PC-3 (cell line): ENCODE measurements around the gene HECW1. TPM values are rescaled to one million over a fixed set of nuclear protein-coding genes. Genes with fewer than 3 reads are reported as not detected.
A peak's percentile ranks its signal among the peaks of the same experiment; 100 is the strongest.

Source experiments
- ATAC-seq: fragments of 200-7000 bp; cut with Tn5 transposase; 2 replicates; pipeline ENCODE4 v1.9.1; 2020; ENCODE audit warnings: mild to moderate bottlenecking, moderate library complexity
- BruUV-seq: library from RNA; stranded (reverse); fragments of 400-500 nt; replicated peaks from 2 replicates; lab custom pipeline; 2021; lab: Mats Ljungman, UMichigan
- CTCF ChIA-PET: fragments of 300-600 bp; sonication (Branson Sonifier 250); formaldehyde crosslinking; loops from one replicate; lab custom pipeline; 2022; ENCODE audit warnings: antibody characterized with exemption; lab: Charles Lee
- POLR2A ChIA-PET: fragments of 300-600 bp; sonication (Branson Sonifier 250); formaldehyde crosslinking; loops from one replicate; lab custom pipeline; 2022; ENCODE audit warnings: antibody characterized with exemption; ENCODE audit not compliant: unreplicated experiment; lab: Charles Lee
- DNase-seq: peaks from one replicate; pipeline ENCODE4 v3.0.0-alpha.2; 2015
- H2AFZ ChIP-seq: fragments of 300-600 bp; sonication (generic); 2 replicates; pipeline ENCODE4 v1.6.0; 2016; ENCODE audit warnings: antibody characterized with exemption, low read length
- H3F3A ChIP-seq: fragments of 300-600 bp; sonication (generic); one replicate; pipeline ENCODE4 v1.6.0; 2017; ENCODE audit warnings: antibody characterized with exemption, low read length, control low read depth, mild to moderate bottlenecking; ENCODE audit not compliant: unreplicated experiment
- H3K27ac ChIP-seq: fragments of 300-600 bp; sonication (generic); 2 replicates; pipeline ENCODE4 v1.5.1; 2016; ENCODE audit warnings: mild to moderate bottlenecking, low read length
- H3K27me3 ChIP-seq: fragments of 300-600 bp; sonication (generic); 2 replicates; pipeline ENCODE4 v1.6.1; 2016; ENCODE audit warnings: low read length, mixed read lengths
- H3K36me3 ChIP-seq: fragments of 300-600 bp; sonication (generic); 2 replicates; pipeline ENCODE4 v1.6.1; 2016; ENCODE audit warnings: low read depth, mixed run types, low read length, mixed read lengths
- H3K4me1 ChIP-seq: fragments of 300-600 bp; sonication (generic); 2 replicates; pipeline ENCODE4 v1.5.1; 2016; ENCODE audit warnings: low read length; ENCODE audit not compliant: insufficient read depth
- H3K4me2 ChIP-seq: fragments of 300-600 bp; sonication (generic); 2 replicates; pipeline ENCODE4 v1.6.0; 2016; ENCODE audit warnings: low read length
- H3K4me3 ChIP-seq: fragments of 300-600 bp; sonication (generic); 2 replicates; pipeline ENCODE4 v1.5.1; 2016; ENCODE audit warnings: mild to moderate bottlenecking, low read length, mixed read lengths
- H3K79me2 ChIP-seq: fragments of 300-600 bp; sonication (generic); 2 replicates; pipeline ENCODE4 v1.6.1; 2017; ENCODE audit warnings: low read length, mixed read lengths
- H3K9ac ChIP-seq: fragments of 300-600 bp; sonication (generic); 2 replicates; pipeline ENCODE4 v1.6.0; 2016; ENCODE audit warnings: mild to moderate bottlenecking, low read length
- H3K9me2 ChIP-seq: fragments of 300-600 bp; sonication (generic); replicated peaks from 2 replicates; pipeline ENCODE4 v1.6.1; 2016; ENCODE audit warnings: mixed run types, low read length, mixed read lengths
- H3K9me3 ChIP-seq: fragments of 300-600 bp; sonication (generic); 2 replicates; pipeline ENCODE4 v1.6.1; 2016; ENCODE audit warnings: low read length, mixed read lengths
- H4K20me1 ChIP-seq: fragments of 300-600 bp; sonication (generic); 2 replicates; pipeline ENCODE4 v1.6.1; 2016; ENCODE audit warnings: low read length, mixed read lengths
- EZH2 ChIP-seq: fragments of 300-600 bp; sonication (generic); IDR thresholded peaks from one replicate; pipeline ENCODE4 v1.6.1; 2017; ENCODE audit warnings: antibody characterized with exemption, mild to moderate bottlenecking, low read length; ENCODE audit not compliant: unreplicated experiment
- EZH2phosphoT487 ChIP-seq: fragments of 300-600 bp; sonication (generic); IDR thresholded peaks from 2 replicates; pipeline ENCODE4 v1.6.1; 2018; ENCODE audit warnings: mild to moderate bottlenecking, antibody characterized with exemption, low read length, borderline replicate concordance
- intact Hi-C: fragments of 100-400 bp; cut with micrococcal nuclease; formaldehyde crosslinking; loops from 2 replicates; pipeline ENCODE4 v1.9.0; 2023
- total RNA-seq: library from RNA; depleted of rRNA; stranded (reverse); fragments of >200 nt; gene quantifications from 2 replicates; pipeline ENCODE4 v1.2.3, GENCODE V29; 2014
- TF ChIP-seq, protein P1 (sequence below): fragments of 300-600 bp; sonication (generic); conservative IDR thresholded peaks from 2 replicates; pipeline ENCODE4 v1.5.1; 2017; ENCODE audit warnings: antibody characterized with exemption, low read depth, mild to moderate bottlenecking, low read length

Gene HECW1
- total RNA-seq, 1 experiment from 2014 or later = 3.0 TPM

DNA sequence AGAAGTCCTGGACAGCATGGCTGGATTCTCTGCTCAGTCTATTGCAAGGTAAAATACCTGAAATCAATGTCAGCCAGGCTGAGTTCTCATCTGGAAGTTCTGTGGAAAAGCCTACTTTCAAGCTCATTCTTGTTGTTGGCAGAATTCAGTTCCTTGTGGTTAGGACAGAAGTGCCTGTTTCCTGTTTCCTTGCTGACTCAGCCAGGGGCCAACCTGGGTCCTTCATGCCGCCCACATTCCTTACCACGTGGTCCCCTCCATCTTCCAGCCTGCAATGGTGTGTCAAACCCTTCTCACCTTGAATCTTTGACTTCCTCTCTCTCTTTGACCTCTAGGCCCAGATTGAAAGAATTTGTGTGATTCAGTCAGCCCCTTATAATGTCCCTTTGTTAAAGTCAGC is 273.4 kb downstream of the HECW1 start:
- no peaks in the 10 kb centered on the region for H3K27me3 ChIP-seq
- H3K4me1 ChIP-seq = peaks cover 6% of the 10 kb centered on the region; the same call in 1 of the 2 replicates
- H3K4me2 ChIP-seq = no peak overlapping the region; the same call in 1 of the 2 replicates
- ATAC-seq = peak; percentile 35; the same call in 1 of the 2 replicates
- H2AFZ ChIP-seq = peak overlapping the region; percentile 26; the same call in 1 of the 2 replicates
- H3K9me3 ChIP-seq = no peaks in the 10 kb centered on the region
- no peaks in the 10 kb centered on the region for H4K20me1 ChIP-seq
- CTCF ChIA-PET = no interaction called here
- H3F3A ChIP-seq = no peaks in the 10 kb centered on the region
- peak; percentile 38 for DNase-seq
- H3K36me3 ChIP-seq = no peaks in the 10 kb centered on the region
- POLR2A ChIA-PET = interaction anchor here (0.5 kb wide), 1 partner anchor 99 kb away, joined by 3 read pairs; no protein-coding TSS in a partner anchor
- no peak overlapping the region for H3K9ac ChIP-seq
- no peaks in the 10 kb centered on the region for H3K9me2 ChIP-seq
- TF ChIP-seq, protein P1, sequence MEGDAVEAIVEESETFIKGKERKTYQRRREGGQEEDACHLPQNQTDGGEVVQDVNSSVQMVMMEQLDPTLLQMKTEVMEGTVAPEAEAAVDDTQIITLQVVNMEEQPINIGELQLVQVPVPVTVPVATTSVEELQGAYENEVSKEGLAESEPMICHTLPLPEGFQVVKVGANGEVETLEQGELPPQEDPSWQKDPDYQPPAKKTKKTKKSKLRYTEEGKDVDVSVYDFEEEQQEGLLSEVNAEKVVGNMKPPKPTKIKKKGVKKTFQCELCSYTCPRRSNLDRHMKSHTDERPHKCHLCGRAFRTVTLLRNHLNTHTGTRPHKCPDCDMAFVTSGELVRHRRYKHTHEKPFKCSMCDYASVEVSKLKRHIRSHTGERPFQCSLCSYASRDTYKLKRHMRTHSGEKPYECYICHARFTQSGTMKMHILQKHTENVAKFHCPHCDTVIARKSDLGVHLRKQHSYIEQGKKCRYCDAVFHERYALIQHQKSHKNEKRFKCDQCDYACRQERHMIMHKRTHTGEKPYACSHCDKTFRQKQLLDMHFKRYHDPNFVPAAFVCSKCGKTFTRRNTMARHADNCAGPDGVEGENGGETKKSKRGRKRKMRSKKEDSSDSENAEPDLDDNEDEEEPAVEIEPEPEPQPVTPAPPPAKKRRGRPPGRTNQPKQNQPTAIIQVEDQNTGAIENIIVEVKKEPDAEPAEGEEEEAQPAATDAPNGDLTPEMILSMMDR = no peak
- no peak overlapping the region for H3K4me3 ChIP-seq
- intact Hi-C loops = no loop called here
- BruUV-seq = no TSS peak
- H3K27ac ChIP-seq = peak overlapping the region; percentile 29; the same call in 1 of the 2 replicates
- H3K79me2 ChIP-seq = no peaks in the 10 kb centered on the region

DNA sequence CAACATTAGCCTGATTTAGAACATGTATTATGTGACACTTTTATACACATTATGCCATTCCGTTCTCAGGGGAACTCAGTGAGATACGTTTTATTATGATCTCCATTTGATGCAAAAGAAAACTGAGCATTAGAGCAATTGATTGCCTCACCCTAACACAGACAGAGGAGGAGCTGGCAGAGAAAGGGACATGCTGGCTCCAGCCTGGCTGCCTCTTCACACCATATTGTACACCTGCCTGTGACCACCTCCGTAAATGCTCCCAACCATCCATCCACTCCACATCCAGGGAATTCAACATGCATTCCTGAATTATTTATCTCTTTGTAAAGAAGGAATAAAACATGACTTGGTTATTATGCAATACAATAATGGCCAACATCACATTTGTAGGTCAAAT is 275.5 kb downstream of the HECW1 start:
- peaks cover 6% of the 10 kb centered on the region; the same call in 1 of the 2 replicates for H3K4me1 ChIP-seq
- TF ChIP-seq EZH2 (no peak), EZH2phosphoT487 (no peak)
- TF ChIP-seq, protein P1 = no peak
- no peaks in the 10 kb centered on the region for H3K9me3 ChIP-seq
- no peak overlapping the region for H2AFZ ChIP-seq
- POLR2A ChIA-PET = interaction anchor here (0.6 kb wide), 1 partner anchor 101 kb away, joined by 4 read pairs; no protein-coding TSS in a partner anchor
- no peak for ATAC-seq
- H3F3A ChIP-seq = no peaks in the 10 kb centered on the region
- no peaks in the 10 kb centered on the region for H3K9me2 ChIP-seq
- H3K27ac ChIP-seq = no peak overlapping the region
- no peaks in the 10 kb centered on the region for H3K36me3 ChIP-seq
- CTCF ChIA-PET = no interaction called here
- H3K9ac ChIP-seq = no peak overlapping the region
- no peak for DNase-seq
- H4K20me1 ChIP-seq = no peaks in the 10 kb centered on the region
- no peaks in the 10 kb centered on the region for H3K27me3 ChIP-seq
- no peak overlapping the region for H3K4me3 ChIP-seq
- no TSS peak for BruUV-seq
- H3K79me2 ChIP-seq = no peaks in the 10 kb centered on the region
- H3K4me2 ChIP-seq = no peak overlapping the region
- intact Hi-C loops = no loop called here

DNA sequence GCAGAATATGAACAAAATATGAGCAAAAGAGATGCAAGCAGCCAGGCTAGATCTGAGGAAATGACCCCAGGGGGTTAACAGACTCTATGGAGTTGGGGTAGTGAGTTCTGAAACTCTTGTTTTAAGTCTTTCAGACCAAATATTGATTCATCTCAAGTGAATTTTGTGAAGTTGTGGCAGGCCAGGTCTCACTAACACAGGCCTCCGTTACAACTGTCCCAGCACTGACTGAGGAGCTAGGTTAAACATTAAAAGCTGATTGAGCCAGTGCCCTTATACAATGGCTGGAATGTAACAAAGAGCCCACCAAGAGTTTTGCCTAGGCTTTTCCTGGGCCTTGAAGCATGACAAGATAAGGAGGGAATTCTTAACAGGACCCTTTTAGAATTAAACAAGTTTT is 278.1 kb downstream of the HECW1 start:
- BruUV-seq = no TSS peak
- no peaks in the 10 kb centered on the region for H3K9me3 ChIP-seq
- H3K4me1 ChIP-seq = peaks cover 11% of the 10 kb centered on the region; the same call in 1 of the 2 replicates
- no peak for DNase-seq
- no peak overlapping the region for H3K27ac ChIP-seq
- no peaks in the 10 kb centered on the region for H3K79me2 ChIP-seq
- H3K27me3 ChIP-seq = no peaks in the 10 kb centered on the region
- no peaks in the 10 kb centered on the region for H4K20me1 ChIP-seq
- H3K4me2 ChIP-seq = no peak overlapping the region
- H3K4me3 ChIP-seq = no peak overlapping the region
- H3F3A ChIP-seq = no peaks in the 10 kb centered on the region
- intact Hi-C loops = no loop called here
- TF ChIP-seq, protein P1 = no peak
- ATAC-seq = no peak
- CTCF ChIA-PET = no interaction called here
- H2AFZ ChIP-seq = no peak overlapping the region
- no peak overlapping the region for H3K9ac ChIP-seq
- no peaks in the 10 kb centered on the region; the same call in 1 of the 2 replicates for H3K36me3 ChIP-seq
- POLR2A ChIA-PET = no interaction called here
- no peaks in the 10 kb centered on the region for H3K9me2 ChIP-seq
